DOHH2 (cell line): ENCODE results near the gene CBX3.

Source experiments
- H3F3A ChIP-seq: fragments of 200-600 bp; sonication (generic), shearing (Covaris generic); 2 replicates; pipeline ENCODE4 v1.6.0; 2016; ENCODE audit warnings: antibody characterized with exemption, mild to moderate bottlenecking; ENCODE audit not compliant: control insufficient read depth, insufficient read depth
- H3K27ac ChIP-seq: fragments of 200-600 bp; sonication (generic); 2 replicates; pipeline ENCODE4 v1.5.1; 2014; ENCODE audit warnings: low read depth, mild to moderate bottlenecking, low read length, moderate library complexity
- H3K27me3 ChIP-seq: fragments of 200-600 bp; sonication (generic); 2 replicates; pipeline ENCODE4 v1.6.1; 2014; ENCODE audit warnings: mild to moderate bottlenecking, low read length, mixed read lengths; ENCODE audit not compliant: control insufficient read depth
- H3K36me3 ChIP-seq: fragments of 200-600 bp; sonication (generic); 2 replicates; pipeline ENCODE4 v1.6.1; 2014; ENCODE audit warnings: mild to moderate bottlenecking, low read length, moderate library complexity, mixed read lengths; ENCODE audit not compliant: control insufficient read depth
- H3K4me1 ChIP-seq: fragments of 200-600 bp; sonication (generic); 2 replicates; pipeline ENCODE4 v1.6.1; 2014; ENCODE audit warnings: mild to moderate bottlenecking, low read length, mixed read lengths; ENCODE audit not compliant: control insufficient read depth
- H3K4me2 ChIP-seq: fragments of 200-600 bp; sonication (generic); 2 replicates; pipeline ENCODE4 v1.6.0; 2014; ENCODE audit warnings: mild to moderate bottlenecking, low read length, moderate library complexity
- H3K4me3 ChIP-seq: fragments of 200-600 bp; sonication (generic); 2 replicates; pipeline ENCODE4 v1.5.1; 2014; ENCODE audit warnings: mild to moderate bottlenecking, low read length, mixed read lengths
- H3K79me2 ChIP-seq: fragments of 200-600 bp; sonication (generic); 2 replicates; pipeline ENCODE4 v1.6.1; 2014; ENCODE audit warnings: mild to moderate bottlenecking, low read length, mixed read lengths; ENCODE audit not compliant: control insufficient read depth
- H3K9me2 ChIP-seq: fragments of 200-600 bp; sonication (generic); replicated peaks from 2 replicates; pipeline ENCODE4 v1.6.1; 2014; ENCODE audit warnings: mild to moderate bottlenecking, low read length, mixed read lengths; ENCODE audit not compliant: control insufficient read depth
- H3K9me3 ChIP-seq: fragments of 200-600 bp; sonication (generic); 2 replicates; pipeline ENCODE4 v1.6.1; 2014; ENCODE audit warnings: antibody characterized with exemption, low read length, mixed read lengths; ENCODE audit not compliant: control insufficient read depth, insufficient read depth
- H4K20me1 ChIP-seq: fragments of 200-600 bp; sonication (generic); 2 replicates; pipeline ENCODE4 v1.6.0; 2014; ENCODE audit warnings: low read depth, mild to moderate bottlenecking, antibody characterized with exemption, low read length, moderate library complexity; ENCODE audit not compliant: control insufficient read depth, insufficient read depth
- CTCF ChIP-seq: fragments of 200-600 bp; sonication (generic); IDR thresholded peaks from one replicate; pipeline ENCODE4 v1.5.1; 2014; ENCODE audit warnings: antibody characterized with exemption, mild to moderate bottlenecking, low read depth, low read length; ENCODE audit not compliant: poor library complexity, severe bottlenecking
- EZH2phosphoT487 ChIP-seq: fragments of 200-600 bp; sonication (generic); IDR thresholded peaks from 2 replicates; pipeline ENCODE4 v1.6.1; 2017; ENCODE audit warnings: borderline replicate concordance, mild to moderate bottlenecking, antibody characterized with exemption, low read length, moderate library complexity, mixed read lengths

CBX3 gene

DNA sequence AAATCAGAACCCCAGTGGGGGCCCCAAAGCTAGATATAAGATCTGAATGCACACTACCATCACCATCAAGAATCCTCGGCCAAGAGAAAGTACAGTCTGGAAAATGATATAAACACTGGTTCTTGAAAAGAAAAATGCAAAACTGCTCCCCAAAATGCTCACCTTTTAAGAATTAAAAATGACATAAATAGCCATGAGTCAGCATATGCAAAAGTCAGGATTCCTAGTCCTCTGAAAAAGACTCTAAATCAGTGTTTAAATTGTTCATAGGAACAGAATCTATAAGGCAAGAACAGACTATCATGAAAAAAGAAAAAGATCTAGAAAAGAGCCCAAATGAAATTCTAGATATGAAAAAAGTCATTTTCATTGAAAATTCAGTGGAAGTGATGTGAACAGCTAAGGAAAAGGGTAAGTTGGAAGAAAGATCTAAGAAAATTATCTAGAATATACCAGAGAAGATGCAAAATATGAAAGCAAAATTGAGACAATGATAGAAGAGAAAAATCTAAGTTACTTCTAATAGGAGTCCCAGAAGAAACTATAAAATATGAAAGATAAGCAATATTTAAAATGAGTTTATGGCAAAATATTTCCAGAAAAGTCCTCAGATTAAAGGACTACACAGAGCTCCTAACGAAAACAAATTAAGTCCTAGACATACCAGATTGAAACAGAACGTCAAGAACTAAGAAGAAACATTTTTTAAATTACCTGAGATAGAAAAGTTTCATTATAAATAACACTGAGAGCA, 19.9 kb upstream of the CBX3 start:
- Histone ChIP-seq H3K9me2 (no peaks in the 10 kb centered on the region), H4K20me1 (no peaks in the 10 kb centered on the region), H3K27me3 (no peaks in the 10 kb centered on the region), H3K4me1 (no peaks in the 10 kb centered on the region), H3K36me3 (peaks cover 29% of the 10 kb centered on the region), H3K9me3 (no peaks in the 10 kb centered on the region), H3K4me3 (no peak overlapping the region), H3K79me2 (no peaks in the 10 kb centered on the region), H3F3A (peaks cover 67% of the 10 kb centered on the region), H3K4me2 (no peak overlapping the region), H3K27ac (no peak overlapping the region)
- TF ChIP-seq CTCF = no peak
- TF ChIP-seq EZH2phosphoT487 = no peak

- Histone ChIP-seq H3K9me2 (no peaks in the 10 kb centered on the region), H3K4me1 (no peaks in the 10 kb centered on the region), H3F3A (peaks cover 73% of the 10 kb centered on the region), H3K27me3 (no peaks in the 10 kb centered on the region), H3K79me2 (no peaks in the 10 kb centered on the region), H3K4me2 (no peak overlapping the region), H3K27ac (no peak overlapping the region), H4K20me1 (no peaks in the 10 kb centered on the region), H3K9me3 (no peaks in the 10 kb centered on the region), H3K36me3 (peaks cover 35% of the 10 kb centered on the region), H3K4me3 (no peak overlapping the region)
- TF ChIP-seq CTCF (no peak), EZH2phosphoT487 (no peak)
Observed at GRCh38 chr7:26182283-26182682, 19.3 kb upstream of the CBX3 start.

GRCh38 chr7:26182706-26183105, 18.8 kb upstream of the CBX3 start:
- H3K27ac ChIP-seq = no peak overlapping the region
- H3F3A ChIP-seq = peaks cover 77% of the 10 kb centered on the region
- no peaks in the 10 kb centered on the region for H3K79me2 ChIP-seq
- H3K9me2 ChIP-seq = no peaks in the 10 kb centered on the region
- H3K4me1 ChIP-seq = peaks cover 2% of the 10 kb centered on the region
- TF ChIP-seq EZH2phosphoT487 (no peak), CTCF (no peak)
- H3K9me3 ChIP-seq = no peaks in the 10 kb centered on the region
- peaks cover 38% of the 10 kb centered on the region for H3K36me3 ChIP-seq
- no peak overlapping the region for H3K4me3 ChIP-seq
- H3K4me2 ChIP-seq = no peak overlapping the region
- no peaks in the 10 kb centered on the region for H4K20me1 ChIP-seq
- H3K27me3 ChIP-seq = no peaks in the 10 kb centered on the region
